Measurements from ENCODE around the gene WBP2. TPM values are rescaled to one million over a fixed set of nuclear protein-coding genes. Genes with fewer than 3 reads are reported as not detected.

WBP2 gene
- total and polyA plus RNA-seq, 10 of the 15 experiments (the other 5 are each of a cell fraction or from before 2014, with no cell fraction given), result 1.5 to 57.3 (median 27.5) TPM

DNA sequence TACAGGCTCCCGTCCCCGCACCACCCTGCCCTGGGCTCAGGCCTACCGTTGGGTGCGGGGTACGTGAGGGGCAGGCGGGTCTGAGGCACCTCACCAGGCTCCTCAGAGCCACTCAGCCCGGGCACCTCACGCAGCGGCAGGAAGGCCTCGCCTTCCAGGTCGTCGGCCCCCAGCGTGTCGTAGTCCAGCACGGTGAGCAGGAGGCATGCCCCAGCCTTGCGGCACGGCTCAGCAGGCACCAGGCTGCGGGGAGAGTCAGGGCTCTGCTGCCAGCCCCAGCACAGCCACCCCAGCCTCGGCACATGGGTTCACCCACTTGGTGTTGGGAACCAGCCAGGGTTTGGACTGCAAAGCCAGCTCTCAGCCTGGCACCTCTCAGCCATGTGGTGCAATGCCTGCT is 26.4 kb downstream of the WBP2 start:
- no peak for DNase-seq (ENCODE audit: low read depth, low spot score)
- POLR2A ChIA-PET, result interaction anchor here (0.7 kb wide), 1 partner anchor 9 kb away, joined by 6 read pairs; no protein-coding TSS in a partner anchor

DNA sequence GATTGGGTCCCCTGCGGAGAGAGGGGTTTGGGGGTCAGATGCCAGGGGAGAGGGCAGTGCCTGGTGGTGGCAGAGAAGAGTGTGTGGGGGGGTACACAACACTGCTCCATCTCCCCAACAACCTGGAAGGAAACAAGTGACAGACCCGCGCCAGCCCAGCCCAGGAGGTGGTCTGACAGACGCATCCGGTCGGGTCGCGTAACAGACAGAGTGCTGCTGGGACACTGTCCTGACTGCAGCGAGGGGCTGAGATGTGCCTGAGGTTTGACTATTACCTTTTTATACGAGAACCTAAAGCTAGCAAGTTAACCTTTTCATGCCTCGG is 27.1 kb downstream of the WBP2 start:
- SMC1A ChIA-PET (ENCODE audit: uncharacterized antibody, unreplicated experiment), result interaction anchor here (1.2 kb wide), 1 partner anchor 9 kb away, joined by 3 read pairs; no protein-coding TSS in a partner anchor
- no peak overlapping the region for H3K27ac ChIP-seq (ENCODE audit: control insufficient read depth, insufficient read depth)
- POLR2A ChIA-PET, result interaction anchor here (0.8 to 2.5 kb wide), 2 partner anchors 18 to 64 kb away, joined by 3 to 7 read pairs; partner anchors contain the start of gene GALK1
- H3K9me3 ChIP-seq (replicated peaks; ENCODE audit: control insufficient read depth, insufficient read depth, low read length), result no peaks in the 10 kb centered on the region
- FAIRE-seq (no peak), DNase-seq (ENCODE audit: low read depth, low spot score) (no peak), ATAC-seq (no peak)
- RAD21 ChIA-PET (ENCODE audit: unreplicated experiment), result interaction anchor here (1.9 kb wide), 1 partner anchor 44 kb away, joined by 8 read pairs; the partner anchor contains the start of gene UNK
- no peak overlapping the region for H2AFZ ChIP-seq (ENCODE audit: control insufficient read depth, low read depth, low read length)
- H3K36me3 ChIP-seq (ENCODE audit: control insufficient read depth in 2 of 2, insufficient read depth in 2 of 2, low read length in 1 of 2), result peaks cover 3 to 5% of the 10 kb centered on the region in 2 experiments; a peak in 3 of 4 replicates
- intact Hi-C loops (cut with micrococcal nuclease; ENCODE audit: unreplicated experiment) (no loop called here), in situ Hi-C loops (cut with MboI) (no loop called here)
- no peaks in the 10 kb centered on the region for H3K27me3 ChIP-seq (replicated peaks in 1 of 2; ENCODE audit: control insufficient read depth in 2 of 2, insufficient read depth in 2 of 2, low read length in 1 of 2)
- no TSS peak for BruUV-seq (replicated peaks)
- no peak for TF ChIP-seq ZZZ3 (IDR thresholded peaks at IDR 0.05; ENCODE audit: control insufficient read depth, insufficient read length, low read depth)
- TF ChIP-seq MTA3 (IDR thresholded peaks at IDR 0.05; ENCODE audit: borderline replicate concordance, low read length), result peak; percentile 13; the same call in 1 of the 2 replicates
- TF ChIP-seq BACH1 (IDR thresholded peaks at IDR 0.05; ENCODE audit: borderline replicate concordance), result 0 out of 2 replicates have a peak, but pooled peaks have one; percentile 7
- no peaks in the 10 kb centered on the region for H3K4me1 ChIP-seq (ENCODE audit: control insufficient read depth, insufficient read depth, low read length)
- H3K4me3 ChIP-seq, result no peak overlapping the region
- CTCF ChIA-PET, result interaction anchor here (1.0 to 5.9 kb wide), 11 partner anchors 11 to 75 kb away, joined by 3 to 63 read pairs (median 5); partner anchors contain the start of genes GALK1 and UNK
- H3K79me2 ChIP-seq (ENCODE audit: control insufficient read depth, insufficient read depth, low read length), result no peaks in the 10 kb centered on the region
- 36% methylated on average over 11 of the region's 11 CpGs for WGBS (ENCODE audit: insufficient coverage, insufficient replicate concordance, low lambda C conversion rate, missing lambda C conversion rate)
- no peaks in the 10 kb centered on the region for H4K20me1 ChIP-seq (ENCODE audit: control insufficient read depth, insufficient read depth)
- H3K9ac ChIP-seq (ENCODE audit: control insufficient read depth, insufficient read depth, low read length), result no peak overlapping the region
- H3K4me2 ChIP-seq (ENCODE audit: control insufficient read depth, insufficient read depth), result no peak overlapping the region

More for the DNA sequence above, 26.4 kb downstream of the WBP2 start:
- no peak for ATAC-seq
- Histone ChIP-seq H4K20me1 (ENCODE audit: control insufficient read depth, insufficient read depth) (no peaks in the 10 kb centered on the region), H2AFZ (ENCODE audit: control insufficient read depth, low read depth, low read length) (no peak overlapping the region), H3K4me3 (no peak overlapping the region), H3K27me3 (replicated peaks in 1 of 2; ENCODE audit: control insufficient read depth in 2 of 2, insufficient read depth in 2 of 2, low read length in 1 of 2) (no peaks in the 10 kb centered on the region), H3K79me2 (ENCODE audit: control insufficient read depth, insufficient read depth, low read length) (no peaks in the 10 kb centered on the region), H3K9ac (ENCODE audit: control insufficient read depth, insufficient read depth, low read length) (no peak overlapping the region), H3K27ac (ENCODE audit: control insufficient read depth, insufficient read depth) (no peak overlapping the region), H3K4me1 (ENCODE audit: control insufficient read depth, insufficient read depth, low read length) (no peaks in the 10 kb centered on the region), H3K9me3 (replicated peaks; ENCODE audit: control insufficient read depth, insufficient read depth, low read length) (no peaks in the 10 kb centered on the region), H3K4me2 (ENCODE audit: control insufficient read depth, insufficient read depth) (no peak overlapping the region), H3K36me3 (ENCODE audit: control insufficient read depth in 2 of 2, insufficient read depth in 2 of 2, low read length in 1 of 2) (peaks cover 3% of the 10 kb centered on the region in 2 experiments; a peak in 3 of 4 replicates)
- CTCF ChIA-PET, result interaction anchor here (1.0 to 5.9 kb wide), 7 partner anchors 12 to 75 kb away, joined by 3 to 63 read pairs (median 9); partner anchors contain the start of genes GALK1 and UNK
- in situ Hi-C loops (cut with MboI) (no loop called here), intact Hi-C loops (cut with micrococcal nuclease; ENCODE audit: unreplicated experiment) (no loop called here)
- SMC1A ChIA-PET (ENCODE audit: uncharacterized antibody, unreplicated experiment), result no interaction called here
- WGBS (ENCODE audit: insufficient coverage, insufficient replicate concordance, low lambda C conversion rate, missing lambda C conversion rate), result 93% methylated on average over 16 of the region's 19 CpGs
- no peak for FAIRE-seq
- TF ChIP-seq POLR2A (IDR thresholded peaks at IDR 0.05; ENCODE audit: low read depth, low read length) (peak; percentile 48; the same call in 1 of the 2 replicates), SMAD1 (IDR thresholded peaks at IDR 0.05; ENCODE audit: low read depth, partially characterized antibody) (no peak), ZNF384 (IDR thresholded peaks at IDR 0.05; ENCODE audit: borderline replicate concordance, low read depth, low read length) (no peak)
- TF ChIP-seq, protein P1, sequence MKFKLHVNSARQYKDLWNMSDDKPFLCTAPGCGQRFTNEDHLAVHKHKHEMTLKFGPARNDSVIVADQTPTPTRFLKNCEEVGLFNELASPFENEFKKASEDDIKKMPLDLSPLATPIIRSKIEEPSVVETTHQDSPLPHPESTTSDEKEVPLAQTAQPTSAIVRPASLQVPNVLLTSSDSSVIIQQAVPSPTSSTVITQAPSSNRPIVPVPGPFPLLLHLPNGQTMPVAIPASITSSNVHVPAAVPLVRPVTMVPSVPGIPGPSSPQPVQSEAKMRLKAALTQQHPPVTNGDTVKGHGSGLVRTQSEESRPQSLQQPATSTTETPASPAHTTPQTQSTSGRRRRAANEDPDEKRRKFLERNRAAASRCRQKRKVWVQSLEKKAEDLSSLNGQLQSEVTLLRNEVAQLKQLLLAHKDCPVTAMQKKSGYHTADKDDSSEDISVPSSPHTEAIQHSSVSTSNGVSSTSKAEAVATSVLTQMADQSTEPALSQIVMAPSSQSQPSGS (IDR thresholded peaks at IDR 0.05; ENCODE audit: low read length), result no peak
- RAD21 ChIA-PET (ENCODE audit: unreplicated experiment), result interaction anchor here (1.8 kb wide), 1 partner anchor 75 kb away, joined by 12 read pairs; no protein-coding TSS in a partner anchor
- BruUV-seq (replicated peaks), result no TSS peak

All from GM12878 (cell line).